Subcutaneous adipose tissue (tissue), 4 donors: ENCODE measurements around the gene IFT27. TPM values are rescaled to one million over a fixed set of nuclear protein-coding genes. Genes with fewer than 3 reads are reported as not detected.

Source experiments
- CTCF ChIP-seq: fragments of 450-650 bp; IDR thresholded peaks from one replicate; pipeline ENCODE4 v1.5.1; 2016; ENCODE audit warnings: low read depth, mild to moderate bottlenecking, control low read depth, antibody characterized with exemption, moderate library complexity
- total RNA-seq, 4 donors: library from RNA; depleted of rRNA; stranded (reverse); fragments of >200 nt; gene quantifications; one replicate each; pipeline ENCODE4 v1.1.0, GENCODE V29; 2016

The IFT27 gene
- total RNA-seq, 4 donors from 2014 or later = 10.7 to 15.9 (median 15.1) TPM

- TF ChIP-seq CTCF = no peak
Observed at GRCh38 chr22:36758792-36759271, 17.1 kb downstream of the IFT27 start.

GRCh38 chr22:36757668-36758211, 18.2 kb downstream of the IFT27 start:
- no peak for TF ChIP-seq CTCF

GRCh38 chr22:36756746-36757655, 18.9 kb downstream of the IFT27 start:
- no peak for TF ChIP-seq CTCF

GRCh38 chr22:36756031-36756430, 19.9 kb downstream of the IFT27 start:
- TF ChIP-seq CTCF = no peak

- TF ChIP-seq CTCF = no peak
Observed at GRCh38 chr22:36755316-36755715, 20.6 kb downstream of the IFT27 start.

- no peak for TF ChIP-seq CTCF
Observed at GRCh38 chr22:36753916-36754315, 22.0 kb downstream of the IFT27 start.

- no peak for TF ChIP-seq CTCF
Observed at GRCh38 chr22:36753120-36753802, 22.7 kb downstream of the IFT27 start.
